Stimulated activated CD4-positive, alpha-beta T cell treated with anti-CD3 and anti-CD28 coated beads, Interleukin-4, amount 100 ng/mL, for 1 hour (primary cell): ENCODE results near the gene INSL3.
"Not testable (repeated sequence)": the region's sequence is repeated elsewhere in the genome, so short reads cannot be mapped to it uniquely, and the experiment has no call there.

ENCODE experiments used
- DNase-seq: peaks from one replicate; pipeline ENCODE4 v3.0.0-alpha.2; 2020

INSL3 gene

GRCh38 chr19:17811681-17812080 is 9.6 kb downstream of the INSL3 start:
- no peak for DNase-seq

- no peak for DNase-seq
Measured at GRCh38 chr19:17811103-17811502, 10.2 kb downstream of the INSL3 start.

- peak; percentile 25 for DNase-seq
Measured at GRCh38 chr19:17807731-17808316, 13.5 kb downstream of the INSL3 start.

- no peak for DNase-seq
Measured at GRCh38 chr19:17806945-17807344, 14.4 kb downstream of the INSL3 start.

DNA sequence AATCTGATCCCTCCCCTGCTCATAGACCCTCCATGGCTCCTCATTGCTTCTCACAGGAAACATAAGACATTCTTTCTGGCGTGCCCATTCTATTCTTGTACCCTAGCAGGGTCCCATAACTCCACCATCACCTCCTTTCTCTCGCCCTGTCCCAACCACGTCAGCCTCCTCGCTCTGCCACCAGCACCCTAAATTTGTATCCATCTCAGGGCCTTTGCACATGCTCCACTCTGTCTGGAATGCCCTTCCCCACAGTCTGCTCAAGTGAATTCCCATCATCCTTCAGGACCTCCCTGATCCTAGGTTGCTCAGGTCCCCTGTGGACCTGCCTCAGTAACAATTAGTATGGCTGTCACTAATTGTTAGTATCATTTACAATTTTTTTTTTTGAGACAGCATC is 15.9 kb downstream of the INSL3 start:
- no peak for DNase-seq

DNA sequence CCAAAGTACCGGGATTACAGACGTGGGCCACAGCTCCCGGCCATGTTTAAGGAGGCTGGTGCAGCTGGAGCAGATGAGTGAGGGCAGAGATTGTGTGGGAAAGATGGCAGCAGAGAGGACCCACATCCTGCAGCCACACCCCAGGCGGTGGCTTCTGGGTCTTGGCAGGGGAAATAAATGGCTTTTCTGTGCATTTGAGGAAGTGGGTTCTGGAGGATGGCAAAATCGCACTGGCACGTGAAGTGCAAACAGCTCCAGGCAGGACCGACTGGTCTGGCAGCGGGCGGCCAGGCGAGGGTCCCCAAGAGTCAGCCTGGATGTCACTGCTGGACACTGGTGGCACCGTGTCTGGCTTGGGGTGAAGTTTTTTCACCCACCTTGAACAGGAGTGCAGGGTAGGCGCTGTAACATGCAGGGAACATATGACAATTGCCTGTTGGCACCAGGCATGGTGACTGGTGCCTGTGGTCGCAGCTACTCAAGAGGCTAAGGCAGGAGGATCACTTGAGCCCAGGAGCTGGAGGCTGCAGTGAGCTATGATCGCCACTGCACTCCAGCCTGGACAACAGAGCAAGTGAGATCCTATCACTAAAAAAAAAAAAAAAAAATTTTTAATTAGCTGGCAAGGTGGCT is 17.9 kb downstream of the INSL3 start:
- DNase-seq: no peak

DNA sequence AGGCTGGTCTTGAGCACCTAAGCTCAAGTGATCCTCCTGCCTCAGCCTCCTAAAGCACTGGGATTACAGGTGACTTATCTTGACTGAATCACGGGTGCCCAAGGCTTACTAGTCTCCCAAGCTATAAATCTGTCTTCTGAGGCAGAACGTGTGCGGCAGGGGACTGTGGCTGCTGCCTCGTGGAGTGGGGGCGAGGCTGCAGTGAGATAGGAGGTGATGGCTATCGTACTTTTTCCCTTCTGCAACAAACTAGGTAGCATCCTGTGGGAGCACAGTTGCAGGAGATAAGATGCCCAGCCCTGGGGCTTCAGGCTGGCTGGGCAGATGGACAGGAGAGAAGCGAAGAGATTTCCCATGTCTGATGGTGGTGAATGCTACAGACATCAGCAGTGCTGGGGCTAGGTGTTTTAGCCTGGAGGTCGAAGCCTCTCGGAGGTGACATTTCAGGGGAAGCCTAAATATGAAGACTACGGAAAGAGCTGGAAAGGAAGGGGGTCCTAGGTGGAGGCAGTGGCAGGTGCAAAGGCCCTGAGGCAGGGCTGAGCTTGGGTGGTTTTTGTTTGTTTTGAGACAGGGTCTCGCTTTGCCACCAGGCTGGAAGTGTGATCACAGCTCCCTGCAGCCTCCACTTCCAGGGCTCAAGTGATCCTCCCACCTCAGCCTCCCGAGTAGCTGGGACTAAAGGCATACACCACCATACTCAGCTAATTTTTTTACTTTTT is 19.0 kb downstream of the INSL3 start:
- DNase-seq: no peak

- DNase-seq: not testable (repeated sequence)
Measured at GRCh38 chr19:17798599-17798998, 22.7 kb downstream of the INSL3 start.

- DNase-seq: peak; percentile 37
Measured at GRCh38 chr19:17797424-17798201, 23.7 kb downstream of the INSL3 start.

GRCh38 chr19:17796838-17797423 is 24.4 kb downstream of the INSL3 start:
- DNase-seq: no peak

DNA sequence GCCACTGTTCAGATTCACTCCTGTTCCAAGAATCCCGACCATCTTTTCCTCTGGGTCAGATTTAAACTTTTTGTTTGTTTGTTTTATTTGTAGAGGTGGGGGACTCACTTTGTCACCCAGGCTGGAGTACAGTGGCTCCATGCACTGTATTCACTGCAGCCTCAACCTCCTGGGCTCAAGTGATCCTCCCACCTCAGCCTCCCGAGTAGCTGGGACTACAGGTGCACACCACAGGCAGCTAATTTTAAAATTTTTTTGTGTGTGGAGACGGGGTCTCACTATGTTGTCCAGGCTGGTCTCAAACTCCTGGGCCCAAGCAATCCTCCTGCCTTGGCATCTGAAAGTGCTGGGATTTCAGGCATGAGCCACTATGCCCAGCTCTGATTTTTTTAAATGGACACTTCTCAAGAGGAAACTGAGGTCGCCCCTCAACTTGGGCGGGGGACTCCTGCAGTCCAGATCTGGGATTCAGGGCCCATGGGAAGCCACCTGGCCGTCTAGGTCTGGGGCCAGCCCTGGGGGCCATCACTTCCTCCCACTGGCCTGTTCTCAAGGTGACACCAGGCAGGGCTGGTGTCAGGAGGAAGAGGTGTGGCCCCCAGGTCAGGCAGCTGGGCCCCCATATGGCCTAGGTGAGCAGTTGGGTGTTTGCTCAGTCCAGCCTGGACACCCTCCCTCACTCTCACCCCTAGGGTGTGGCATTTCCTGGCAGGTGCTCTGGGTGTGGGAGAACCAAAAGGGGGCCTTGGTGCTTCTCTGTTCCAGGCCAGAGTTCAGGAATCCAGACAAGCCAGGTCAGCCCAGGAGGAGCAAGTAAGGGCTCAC is 25.1 kb downstream of the INSL3 start:
- DNase-seq: no peak

- no peak for DNase-seq
Measured at GRCh38 chr19:17795495-17795856, 25.8 kb downstream of the INSL3 start.

DNA sequence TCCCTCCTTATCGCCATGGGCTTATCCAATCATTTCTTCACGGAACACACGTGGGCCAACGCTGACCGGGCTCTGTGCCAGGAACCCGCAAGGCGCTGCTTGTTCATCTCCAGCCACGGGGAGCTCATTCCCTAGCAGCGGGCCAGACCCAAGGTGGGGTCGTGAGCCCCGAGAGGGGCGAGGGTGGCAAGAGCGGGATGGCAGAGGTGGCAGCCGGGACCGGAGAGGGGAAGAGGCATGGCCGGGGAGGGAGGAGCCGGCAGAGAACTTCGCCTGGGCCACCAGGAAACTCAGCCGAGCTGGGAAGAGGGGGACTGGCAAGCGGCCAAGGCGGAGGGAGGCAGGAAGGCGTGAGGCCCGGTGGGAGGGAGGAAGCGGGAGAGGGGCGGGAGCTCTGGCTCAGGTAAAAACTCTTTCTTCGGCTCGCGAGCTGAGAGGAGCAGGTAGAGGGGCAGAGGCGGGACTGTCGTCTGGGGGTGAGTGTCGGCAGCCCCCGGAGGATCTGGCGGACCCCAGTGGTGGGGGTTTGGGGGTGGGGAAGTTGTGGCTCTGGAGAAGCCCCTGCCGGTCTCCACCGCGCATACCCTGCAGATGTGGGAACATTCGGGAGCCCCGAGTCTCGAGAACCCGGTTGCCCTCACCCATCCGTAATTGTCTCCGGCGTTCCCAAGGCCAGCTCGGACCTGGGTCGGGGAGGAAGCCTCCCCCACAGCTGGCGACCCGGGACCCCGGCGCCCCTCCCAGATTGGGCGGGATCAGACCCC is 26.4 kb downstream of the INSL3 start, which contains the start of gene B3GNT3:
B3GNT3 (plus strand) TSS at position 408 of the 764 bp plus-strand sequence. CDS start 12,670 bp downstream, outside the sequence.
- DNase-seq: peak; percentile 24

DNA sequence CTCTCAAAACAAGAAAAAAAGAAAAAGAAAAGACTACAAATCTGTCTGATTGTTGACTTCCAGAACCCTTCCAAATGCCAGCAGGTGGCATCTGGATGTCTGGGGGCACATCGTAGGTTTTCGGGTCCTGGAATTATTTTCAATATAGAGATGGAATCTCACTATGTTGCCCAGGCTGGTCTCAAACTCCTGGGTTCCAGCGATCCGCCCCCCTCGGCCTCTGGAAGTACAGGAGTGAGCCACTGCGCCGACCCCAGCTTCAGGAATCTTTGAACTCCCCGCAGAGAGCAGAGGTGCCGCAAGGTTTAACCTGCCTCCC is 26.9 kb downstream of the INSL3 start:
- no peak for DNase-seq

- no peak for DNase-seq
Measured at GRCh38 chr19:17790059-17790780, 31.1 kb downstream of the INSL3 start.

DNA sequence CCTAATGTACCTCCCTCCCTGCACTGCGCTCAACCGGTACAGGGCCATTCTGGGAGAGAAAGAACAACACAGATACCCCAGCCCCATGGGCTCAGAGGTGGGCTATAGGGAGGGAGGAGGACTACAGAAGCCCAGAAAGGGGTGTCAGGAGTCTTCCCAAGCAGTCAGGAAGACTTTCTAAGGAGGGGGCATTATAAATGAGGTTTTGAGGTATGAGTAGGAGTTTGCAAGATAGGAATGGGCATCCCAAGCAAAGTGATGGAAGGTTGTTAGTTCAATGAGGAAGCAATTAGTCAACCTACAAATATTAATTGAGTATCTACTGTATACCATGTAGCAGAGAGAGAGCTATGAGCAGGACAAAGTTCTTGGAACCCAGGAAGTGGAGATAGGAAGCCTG is 32.7 kb downstream of the INSL3 start:
- no peak for DNase-seq

DNA sequence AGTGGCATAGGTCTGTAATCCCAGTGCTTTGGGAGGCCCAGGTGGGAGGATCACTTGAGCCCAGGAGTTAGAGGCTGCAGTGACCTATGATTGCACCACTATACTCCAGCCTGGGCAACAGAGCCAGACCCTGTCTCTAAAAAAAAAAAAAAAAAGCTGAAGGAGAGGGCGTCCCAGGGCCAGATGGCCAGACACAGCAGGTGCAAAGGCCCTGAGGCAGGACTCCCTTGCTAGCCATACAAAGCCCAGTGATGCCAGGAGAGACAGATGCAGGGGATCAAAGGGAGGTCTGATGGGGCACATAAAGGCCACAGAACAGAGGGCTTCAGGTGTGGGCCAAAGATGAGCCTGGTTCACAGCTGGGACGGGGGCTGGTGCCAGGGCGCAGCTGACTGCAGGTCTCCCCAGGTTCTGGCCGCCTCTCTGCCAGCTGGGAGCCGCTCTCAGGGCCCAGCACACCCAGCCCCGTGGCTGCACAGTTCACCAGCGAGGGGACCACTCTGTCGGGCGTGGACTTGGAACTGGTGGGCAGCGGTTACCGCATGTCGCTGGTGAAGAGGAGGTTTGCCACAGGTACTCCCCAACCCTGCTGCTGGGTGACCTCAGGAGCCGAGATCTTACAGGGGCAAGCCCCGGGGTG is 33.9 kb downstream of the INSL3 start:
- no peak for DNase-seq

DNA sequence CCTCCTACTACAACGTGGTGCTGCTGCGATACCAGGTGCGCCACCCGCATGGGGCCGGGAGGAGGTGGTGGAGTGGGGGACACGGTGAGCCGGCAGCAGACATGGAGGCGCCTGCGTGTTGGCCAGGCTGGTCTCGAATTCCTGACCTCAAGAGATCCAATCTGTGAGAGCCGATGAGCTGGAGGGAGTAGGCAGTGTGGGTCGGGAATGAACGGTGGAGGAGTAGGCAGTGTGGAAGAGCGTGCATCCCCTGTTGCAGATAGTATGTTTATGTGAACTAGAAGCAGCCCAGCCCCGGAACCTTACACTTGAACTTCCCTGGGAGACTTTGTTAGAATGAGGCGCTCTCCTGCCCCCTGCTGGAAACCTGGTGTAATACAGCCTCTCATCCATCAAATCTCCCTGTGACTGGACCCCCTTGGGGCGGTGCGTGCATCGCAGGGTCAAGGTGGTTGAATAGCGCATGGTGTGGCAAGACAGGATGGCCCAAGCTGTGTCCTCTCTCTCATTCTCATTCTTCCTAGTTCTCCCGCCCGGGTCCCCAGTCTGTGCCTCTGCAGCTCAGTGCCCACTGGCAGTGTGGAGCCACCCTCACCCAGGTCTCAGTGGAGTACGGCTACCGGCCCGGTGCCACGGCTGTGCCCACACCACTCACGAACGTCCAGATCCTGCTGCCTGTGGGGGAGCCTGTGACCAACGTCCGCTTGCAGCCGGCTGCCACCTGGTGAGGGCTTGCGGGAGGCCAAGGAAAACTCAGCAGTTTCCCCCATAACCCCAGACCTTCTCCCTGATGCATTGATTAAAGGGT is 36.9 kb downstream of the INSL3 start:
- peak; percentile 72 for DNase-seq

GRCh38 chr19:17783721-17784120 is 37.6 kb downstream of the INSL3 start:
- not testable (repeated sequence) for DNase-seq
